ENCODE measurements around the gene CPAMD8. TPM values are rescaled to one million over a fixed set of nuclear protein-coding genes. Genes with fewer than 3 reads are reported as not detected.
A peak's percentile ranks its signal among the peaks of the same experiment; 100 is the strongest.

The CPAMD8 gene
- total and polyA plus RNA-seq, 5 experiments from 2014 or later = 0.89 to 7.5 (median 2.1) TPM

DNA sequence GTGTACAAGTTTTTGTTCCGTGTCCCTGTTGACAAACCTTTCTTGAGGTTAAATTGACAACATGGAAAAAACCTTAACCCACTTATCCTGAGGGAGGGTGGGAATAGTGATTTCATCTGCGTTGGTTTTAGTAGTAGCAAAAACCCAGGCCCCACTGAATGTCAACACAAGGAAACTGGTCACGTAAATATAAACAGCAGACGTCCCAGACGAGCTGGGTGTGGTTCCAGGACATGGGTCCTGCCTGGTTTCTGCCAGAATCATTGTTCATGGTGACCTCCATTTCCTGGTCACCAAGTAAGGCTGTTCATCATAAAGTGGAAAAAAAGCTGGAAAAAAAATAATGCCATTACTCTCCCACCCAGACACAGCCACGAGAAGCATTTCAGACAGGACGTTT, 154.7 kb downstream of the CPAMD8 start:
- POLR2A ChIA-PET = no interaction called here
- peaks cover 0 to 61% (median 12%) of the 10 kb centered on the region in 3 donors for H3K36me3 Mint-ChIP-seq
- no peaks in the 10 kb centered on the region for H3K9me3 Mint-ChIP-seq
- H3K4me1 Mint-ChIP-seq = peaks cover 10 to 23% (median 19%) of the 10 kb centered on the region in 4 donors
- no peak overlapping the region for H3K27ac Mint-ChIP-seq
- ATAC-seq (no peak), DNase-seq (no peak)
- no peaks in the 10 kb centered on the region for H3K27me3 Mint-ChIP-seq
- H3K4me3 Mint-ChIP-seq = no peak overlapping the region

DNA sequence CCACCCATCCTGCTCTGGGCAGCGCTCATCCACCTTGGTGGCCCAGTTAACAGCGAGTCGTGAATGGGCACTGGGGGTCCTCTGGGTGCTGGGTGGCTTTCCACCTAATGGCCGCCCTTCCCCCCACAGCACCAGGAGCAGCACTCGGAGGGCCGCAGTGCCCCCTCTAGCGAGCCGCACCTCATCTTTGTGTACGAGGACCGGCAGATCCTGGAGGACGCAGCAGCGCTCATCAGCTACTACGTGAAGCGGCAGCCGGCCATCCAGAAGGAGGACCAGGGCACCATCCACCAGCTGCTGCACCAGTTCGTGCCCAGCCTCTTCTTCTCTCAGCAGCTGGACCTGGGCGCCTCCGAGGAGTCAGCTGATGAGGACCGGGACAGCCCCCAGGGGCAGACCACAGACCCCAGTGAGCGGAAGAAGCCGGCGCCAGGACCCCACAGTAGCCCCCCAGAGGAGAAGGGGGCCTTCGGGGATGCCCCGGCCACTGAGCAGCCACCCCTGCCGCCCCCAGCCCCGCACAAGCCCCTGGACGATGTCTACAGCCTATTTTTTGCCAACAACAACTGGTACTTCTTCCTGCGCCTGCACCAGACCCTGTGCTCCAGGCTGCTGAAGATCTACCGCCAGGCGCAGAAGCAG, 157.2 kb downstream of the CPAMD8 start:
- POLR2A ChIA-PET = no interaction called here

DNA sequence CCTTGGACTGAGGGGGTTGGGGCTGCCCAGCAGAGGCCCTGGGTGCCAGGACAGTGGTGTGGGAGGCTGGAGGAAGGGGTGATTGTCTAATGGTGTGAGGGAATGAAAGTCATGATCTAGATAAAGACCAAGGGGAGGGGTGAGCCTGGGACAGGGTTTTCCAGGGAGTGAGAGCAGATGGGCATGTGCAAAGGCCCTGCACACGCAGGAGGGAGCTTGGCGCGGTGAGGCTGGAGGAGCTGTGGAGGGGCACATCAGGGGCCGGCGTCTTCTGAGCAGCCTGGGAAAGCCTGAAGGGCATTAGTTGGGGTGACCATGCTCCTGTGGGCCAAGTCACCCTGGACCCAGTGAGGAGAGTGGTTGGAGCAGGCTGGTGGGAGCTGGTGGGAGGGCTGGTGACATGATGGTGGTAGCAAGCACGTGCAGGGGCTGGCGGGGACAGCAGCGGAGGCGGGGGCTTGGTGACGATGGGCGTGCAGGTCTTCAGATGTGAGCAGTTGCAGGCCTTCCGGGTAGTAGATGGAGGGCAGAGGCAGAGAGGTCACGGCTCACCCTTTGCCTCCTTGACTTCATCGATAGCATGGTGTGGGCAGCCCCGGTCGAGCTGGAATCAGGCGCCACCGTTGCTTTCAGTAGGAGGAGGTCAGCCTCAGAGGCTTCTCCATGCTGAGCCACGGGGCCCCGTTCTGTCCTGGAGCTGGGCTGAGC, 158.0 kb downstream of the CPAMD8 start:
- no peak overlapping the region for H3K27ac Mint-ChIP-seq
- ATAC-seq = no peak
- no peak for DNase-seq
- POLR2A ChIA-PET = no interaction called here
- peaks cover 0 to 4% (median 1%) of the 10 kb centered on the region in 4 donors for H3K4me1 Mint-ChIP-seq
- H3K9me3 Mint-ChIP-seq = no peaks in the 10 kb centered on the region
- H3K27me3 Mint-ChIP-seq = no peaks in the 10 kb centered on the region
- H3K36me3 Mint-ChIP-seq = peaks cover 4 to 67% (median 15%) of the 10 kb centered on the region in 3 donors
- no peak overlapping the region for H3K4me3 Mint-ChIP-seq

More for the DNA sequence above, 157.2 kb downstream of the CPAMD8 start:
- DNase-seq (no peak), ATAC-seq (no peak)
- Mint-ChIP-seq H3K4me3 (no peak overlapping the region), H3K36me3 (peaks cover 4 to 68% (median 15%) of the 10 kb centered on the region in 3 donors), H3K4me1 (peaks cover 5 to 11% (median 10%) of the 10 kb centered on the region in 4 donors), H3K27ac (no peak overlapping the region), H3K27me3 (no peaks in the 10 kb centered on the region), H3K9me3 (no peaks in the 10 kb centered on the region)

DNA sequence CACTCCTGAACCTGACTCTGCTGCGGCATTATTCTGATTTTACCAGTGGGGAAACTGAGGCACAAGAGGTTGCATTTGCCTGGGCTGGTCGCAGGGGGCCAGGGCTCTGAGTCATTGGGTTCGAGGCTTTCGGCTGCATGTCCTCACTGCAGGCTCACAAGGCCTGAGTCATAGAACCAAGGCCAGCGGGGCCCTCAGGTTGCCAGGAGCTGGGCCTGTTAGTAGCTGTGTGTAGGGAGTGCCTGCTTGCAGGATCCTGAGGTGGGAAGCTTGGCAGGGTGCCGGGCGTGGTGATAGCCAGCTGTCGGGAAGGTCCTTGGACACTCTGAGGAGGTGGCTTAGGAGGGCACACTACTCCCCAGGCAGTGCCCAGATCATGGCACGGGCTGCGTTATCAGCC, 159.4 kb downstream of the CPAMD8 start:
- peaks cover 4 to 73% (median 20%) of the 10 kb centered on the region in 3 donors for H3K36me3 Mint-ChIP-seq
- no peak overlapping the region for H3K4me3 Mint-ChIP-seq
- H3K27ac Mint-ChIP-seq = no peak overlapping the region
- no peaks in the 10 kb centered on the region for H3K27me3 Mint-ChIP-seq
- no peaks in the 10 kb centered on the region for H3K9me3 Mint-ChIP-seq
- ATAC-seq (no peak), DNase-seq (no peak)
- H3K4me1 Mint-ChIP-seq = peaks cover 0 to 4% (median 2%) of the 10 kb centered on the region in 4 donors
- POLR2A ChIA-PET = no interaction called here

DNA sequence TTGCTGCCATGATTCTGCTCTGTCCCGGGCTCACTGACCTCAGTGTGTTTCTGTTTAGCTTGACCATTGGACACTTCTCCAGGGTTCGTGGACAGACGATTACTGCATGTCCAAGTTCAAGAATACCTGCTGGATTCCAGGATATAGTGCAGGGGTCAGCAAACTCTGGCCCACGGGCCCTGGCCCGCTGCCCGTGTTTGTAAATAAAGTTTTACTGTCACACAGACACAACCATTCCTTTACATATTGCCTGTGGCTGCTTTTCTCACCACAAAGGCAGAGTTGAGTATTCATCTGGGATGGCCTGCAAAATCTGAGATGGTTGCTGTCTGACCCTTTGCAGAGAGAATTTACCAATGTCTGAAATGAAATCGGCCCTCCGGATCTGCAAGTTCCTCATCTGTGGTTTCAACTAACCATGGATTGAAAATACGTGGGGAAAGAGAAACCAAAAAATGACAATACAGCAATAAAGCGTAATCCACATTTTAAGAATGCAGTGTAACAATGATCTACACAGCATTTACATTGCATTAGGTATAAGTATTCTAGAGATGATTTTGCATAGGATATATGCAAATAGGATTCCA, 163.7 kb downstream of the CPAMD8 start:
- Mint-ChIP-seq H3K27ac (no peak overlapping the region), H3K9me3 (no peaks in the 10 kb centered on the region), H3K4me1 (peaks cover 0 to 4% (median 2%) of the 10 kb centered on the region in 4 donors), H3K4me3 (no peak overlapping the region), H3K27me3 (no peaks in the 10 kb centered on the region), H3K36me3 (peaks cover 4 to 56% (median 19%) of the 10 kb centered on the region in 3 donors)
- DNase-seq (no peak), ATAC-seq (no peak)
- POLR2A ChIA-PET = no interaction called here

DNA sequence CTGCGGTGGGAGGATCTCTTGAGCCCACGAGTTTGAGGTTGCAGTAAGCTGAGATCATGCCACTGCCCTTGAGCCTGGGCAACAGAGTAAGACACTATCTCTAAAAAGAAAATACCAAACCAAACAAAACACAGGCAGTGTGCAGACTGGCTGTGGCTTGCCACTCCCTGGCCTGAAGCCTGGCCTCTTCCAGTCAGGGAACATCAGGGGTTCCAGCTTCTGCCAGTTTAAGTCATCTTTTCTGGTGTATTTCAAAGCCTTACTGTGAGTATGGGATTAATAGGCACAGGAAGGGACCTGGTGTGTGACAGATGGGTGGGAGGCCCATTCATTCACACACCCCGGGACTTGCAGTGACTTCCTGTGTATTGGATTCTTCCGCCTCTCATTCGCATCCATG, 164.8 kb downstream of the CPAMD8 start:
- H3K4me1 Mint-ChIP-seq = peaks cover 0 to 4% (median 2%) of the 10 kb centered on the region in 4 donors
- H3K27ac Mint-ChIP-seq = peak overlapping the region in 1 of 10 donors; percentile 20
- POLR2A ChIA-PET = no interaction called here
- no peaks in the 10 kb centered on the region for H3K9me3 Mint-ChIP-seq
- DNase-seq (no peak), ATAC-seq (no peak)
- H3K36me3 Mint-ChIP-seq = peaks cover 4 to 50% (median 17%) of the 10 kb centered on the region in 3 donors
- H3K4me3 Mint-ChIP-seq = no peak overlapping the region
- H3K27me3 Mint-ChIP-seq = no peaks in the 10 kb centered on the region

DNA sequence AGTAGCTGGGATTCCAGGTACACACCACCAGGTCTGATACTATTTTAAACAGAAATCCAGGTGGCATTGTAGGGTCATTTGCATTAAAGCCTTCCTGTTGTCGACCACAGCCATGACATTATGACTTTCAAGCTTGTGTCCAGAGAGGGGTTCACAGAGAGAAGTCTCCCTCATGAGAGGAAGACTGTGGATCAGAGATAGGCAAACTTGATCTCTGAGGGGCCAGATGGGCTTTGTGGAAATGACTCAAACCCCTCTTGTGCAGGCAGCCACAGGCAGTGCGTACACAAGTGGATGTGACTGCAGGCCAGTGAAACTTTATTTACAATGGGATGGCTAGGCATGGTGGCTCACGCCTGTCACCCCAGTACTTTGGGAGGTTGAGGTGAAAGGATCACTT, 165.6 kb downstream of the CPAMD8 start:
- Mint-ChIP-seq H3K9me3 (no peaks in the 10 kb centered on the region), H3K27me3 (no peaks in the 10 kb centered on the region), H3K27ac (peak overlapping the region in 1 of 10 donors; percentile 69), H3K36me3 (peaks cover 0 to 50% (median 15%) of the 10 kb centered on the region in 3 donors), H3K4me1 (peaks cover 0 to 4% (median under 1%) of the 10 kb centered on the region in 4 donors), H3K4me3 (no peak overlapping the region)
- ATAC-seq (no peak), DNase-seq (no peak)
- POLR2A ChIA-PET = interaction anchor here (0.7 kb wide), 1 partner anchor 314 kb away, joined by 6 read pairs; no protein-coding TSS in a partner anchor

DNA sequence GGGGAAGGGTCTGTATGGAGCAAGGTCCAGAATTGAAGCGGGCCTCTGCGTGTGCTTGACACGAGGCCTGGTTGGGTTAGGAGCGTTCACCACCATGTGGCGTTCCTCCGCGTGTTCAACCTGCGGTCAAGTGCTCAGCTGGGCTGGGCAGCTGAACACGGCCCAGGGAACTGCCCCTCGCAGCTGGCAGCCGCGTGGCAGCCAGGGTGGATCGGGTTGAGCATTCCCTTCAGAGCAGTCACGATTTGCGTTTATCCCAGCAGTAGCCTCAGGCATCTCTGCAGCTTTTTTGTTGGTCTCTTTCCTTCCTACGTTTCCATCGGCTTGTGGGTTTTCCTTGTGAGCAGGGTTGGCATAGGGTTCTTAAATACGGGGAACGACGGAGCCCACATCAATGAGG, 166.5 kb downstream of the CPAMD8 start:
- Mint-ChIP-seq H3K27ac (no peak overlapping the region), H3K4me1 (peaks cover 0 to 4% (median under 1%) of the 10 kb centered on the region in 4 donors), H3K36me3 (peaks cover 0 to 51% (median 12%) of the 10 kb centered on the region in 3 donors), H3K4me3 (no peak overlapping the region), H3K27me3 (no peaks in the 10 kb centered on the region), H3K9me3 (no peaks in the 10 kb centered on the region)
- ATAC-seq (no peak), DNase-seq (no peak)
- POLR2A ChIA-PET = no interaction called here

DNA sequence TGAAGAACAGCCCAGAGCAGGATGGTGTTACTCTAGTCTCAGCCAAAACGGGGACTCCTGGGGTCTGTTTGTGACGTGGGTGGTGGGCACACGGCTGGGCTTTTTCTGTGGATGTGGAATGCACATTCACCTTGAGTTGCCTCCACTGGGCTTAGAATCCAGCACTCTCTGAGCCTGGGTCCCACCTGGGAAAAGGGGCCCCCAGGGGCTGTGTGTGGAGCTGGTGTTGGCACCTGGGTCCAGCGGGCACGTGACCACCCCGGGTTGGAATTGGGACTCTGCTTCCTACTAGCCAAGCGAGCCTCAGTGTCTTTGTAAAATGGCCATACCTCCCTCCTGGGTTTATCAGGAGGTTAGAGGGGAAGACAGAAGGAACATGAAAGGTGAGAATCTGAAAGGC, 167.0 kb downstream of the CPAMD8 start:
- Mint-ChIP-seq H3K36me3 (peaks cover 0 to 55% (median 16%) of the 10 kb centered on the region in 3 donors), H3K4me1 (peaks cover 0 to 4% (median under 1%) of the 10 kb centered on the region in 4 donors), H3K27me3 (no peaks in the 10 kb centered on the region), H3K27ac (peak overlapping the region in 1 of 10 donors; percentile 27), H3K4me3 (no peak overlapping the region), H3K9me3 (no peaks in the 10 kb centered on the region)
- POLR2A ChIA-PET = no interaction called here
- DNase-seq (no peak), ATAC-seq (no peak)

DNA sequence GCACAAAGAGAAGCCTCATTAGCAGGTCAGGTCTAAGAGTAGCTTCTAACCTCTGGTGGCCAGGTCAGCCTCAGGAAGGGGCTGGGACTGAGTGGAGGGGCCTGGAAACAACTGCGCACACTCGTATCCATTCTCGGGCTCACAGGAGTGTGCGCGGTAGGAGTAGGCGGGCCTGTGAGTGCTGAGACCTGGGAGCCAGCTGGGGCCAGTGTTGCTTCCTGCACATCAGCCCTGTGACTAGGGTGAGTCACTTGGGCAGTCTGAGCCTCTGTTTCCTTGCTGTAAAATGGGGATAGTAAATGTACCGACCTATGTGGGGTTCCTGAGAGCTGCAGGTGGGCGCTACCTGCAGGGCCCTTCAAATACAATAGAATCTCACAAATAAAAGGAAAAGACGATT, 170.5 kb downstream of the CPAMD8 start:
- peaks cover 0 to 2% (median 0%) of the 10 kb centered on the region in 4 donors for H3K4me1 Mint-ChIP-seq
- H3K27ac Mint-ChIP-seq = peak overlapping the region in 2 of 10 donors; percentile 13 to 34
- H3K4me3 Mint-ChIP-seq = no peak overlapping the region
- no peak for DNase-seq
- no peaks in the 10 kb centered on the region for H3K27me3 Mint-ChIP-seq
- H3K9me3 Mint-ChIP-seq = no peaks in the 10 kb centered on the region
- ATAC-seq = no peak
- POLR2A ChIA-PET = no interaction called here
- peaks cover 0 to 61% (median 12%) of the 10 kb centered on the region in 3 donors for H3K36me3 Mint-ChIP-seq

DNA sequence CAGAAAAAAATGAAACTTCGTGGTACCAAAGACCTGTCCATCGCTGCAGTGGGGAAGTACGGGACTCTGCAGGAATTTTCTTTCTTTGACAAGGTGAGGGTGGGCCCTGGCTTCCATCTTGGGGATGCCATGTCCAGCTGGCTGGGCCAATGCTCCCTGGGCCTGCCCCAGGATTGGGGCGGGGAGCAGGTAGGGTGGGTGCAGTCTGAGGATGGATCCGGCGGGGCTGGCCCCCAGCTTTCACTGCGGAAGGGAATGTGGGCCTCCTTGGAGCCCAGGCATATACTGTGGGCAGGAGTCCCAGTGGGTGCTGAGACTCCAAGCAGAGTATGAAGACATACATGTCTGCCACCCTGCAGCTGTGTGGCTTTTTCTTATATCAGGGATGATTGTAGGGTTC, 173.5 kb downstream of the CPAMD8 start:
- DNase-seq (no peak), ATAC-seq (no peak)
- POLR2A ChIA-PET = interaction anchor here (0.5 kb wide), 1 partner anchor 310 kb away, joined by 7 read pairs; no protein-coding TSS in a partner anchor
- H3K27me3 Mint-ChIP-seq = no peaks in the 10 kb centered on the region
- no peaks in the 10 kb centered on the region for H3K4me1 Mint-ChIP-seq
- H3K9me3 Mint-ChIP-seq = no peaks in the 10 kb centered on the region
- no peak overlapping the region for H3K27ac Mint-ChIP-seq
- H3K36me3 Mint-ChIP-seq = peaks cover 0 to 83% (median 14%) of the 10 kb centered on the region in 3 donors
- no peak overlapping the region for H3K4me3 Mint-ChIP-seq

DNA sequence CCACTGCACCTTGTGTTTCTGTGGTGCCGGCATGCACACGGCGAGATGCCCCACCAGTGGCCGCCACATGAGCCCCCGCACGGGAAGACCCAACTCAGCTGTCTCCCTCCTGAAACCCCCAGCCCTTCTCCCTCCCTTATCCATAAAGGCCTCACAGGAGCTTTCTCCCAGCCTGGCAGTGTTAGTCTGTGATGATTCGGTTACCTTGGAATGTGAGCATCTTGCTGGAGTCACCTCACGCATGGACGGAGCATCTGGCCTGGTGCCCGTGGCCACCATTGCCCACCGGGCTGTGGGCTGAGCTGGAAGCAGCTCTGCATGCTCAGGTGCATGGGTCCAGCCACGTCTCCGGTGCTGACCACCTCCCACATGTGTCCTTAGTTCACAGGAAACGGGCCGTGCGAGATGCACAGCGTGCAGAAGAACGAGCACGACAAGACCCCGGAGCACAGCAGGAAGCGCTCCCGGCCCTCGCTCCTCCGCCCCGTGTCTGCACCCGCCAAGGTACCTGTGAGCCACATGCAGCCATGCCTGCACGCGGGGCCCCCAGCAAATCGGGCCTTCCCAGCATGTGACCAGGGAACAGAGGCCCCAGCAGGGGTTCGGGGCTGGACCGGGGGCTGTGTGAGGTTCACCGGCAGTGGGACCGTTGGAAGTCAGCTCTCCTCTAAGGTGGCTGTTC, 175.4 kb downstream of the CPAMD8 start:
- Mint-ChIP-seq H3K36me3 (peaks cover 0 to 91% (median 20%) of the 10 kb centered on the region in 3 donors), H3K4me1 (no peaks in the 10 kb centered on the region), H3K4me3 (no peak overlapping the region), H3K27ac (no peak overlapping the region), H3K27me3 (no peaks in the 10 kb centered on the region), H3K9me3 (no peaks in the 10 kb centered on the region)
- DNase-seq (no peak), ATAC-seq (no peak)
- POLR2A ChIA-PET = no interaction called here

All from naive thymus-derived CD8-positive, alpha-beta T cell (primary cell).